GM10266 (cell line): ENCODE results near the gene UBE2R2.
"Not testable (repeated sequence)": the region's sequence is repeated elsewhere in the genome, so short reads cannot be mapped to it uniquely, and the experiment has no call there.

Experiments
- DNase-seq: peaks from one replicate; pipeline ENCODE4 v3.0.0; 2012; ENCODE audit errors: extremely low spot score
- TF ChIP-seq, protein P1 (sequence below): IDR thresholded peaks from 2 replicates; pipeline ENCODE4 v1.5.1; 2012; ENCODE audit warnings: mild to moderate bottlenecking, low read depth; ENCODE audit not compliant: control insufficient read depth, insufficient read depth; ENCODE audit errors: missing control alignments

The UBE2R2 gene

DNA sequence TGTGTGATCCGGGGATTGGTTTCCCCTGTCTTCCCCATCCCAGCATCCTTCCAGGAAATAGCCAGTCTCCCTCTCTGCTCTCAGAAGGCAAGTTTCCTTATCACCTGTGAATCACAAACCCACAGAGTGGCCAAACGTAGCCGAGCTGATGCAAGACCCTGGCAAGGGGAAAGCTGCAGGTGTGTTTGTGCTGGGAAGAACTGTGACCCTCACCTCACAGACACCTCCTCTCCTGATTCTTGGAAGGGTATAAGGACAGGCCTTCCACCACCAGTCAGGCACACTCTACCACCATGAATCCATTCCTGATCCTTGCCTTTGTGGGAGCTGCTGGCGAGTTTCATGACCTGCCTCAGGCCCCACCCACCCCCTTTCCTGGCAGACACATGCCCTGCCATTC, 21.7 kb upstream of the UBE2R2 start, which contains the start of gene PRSS3:
Gene PRSS3, plus strand, starts transcription at position 281 of the 400 bp plus-strand sequence. Its CDS starts 13 bp downstream, at position 294.
- TF ChIP-seq, protein P1, sequence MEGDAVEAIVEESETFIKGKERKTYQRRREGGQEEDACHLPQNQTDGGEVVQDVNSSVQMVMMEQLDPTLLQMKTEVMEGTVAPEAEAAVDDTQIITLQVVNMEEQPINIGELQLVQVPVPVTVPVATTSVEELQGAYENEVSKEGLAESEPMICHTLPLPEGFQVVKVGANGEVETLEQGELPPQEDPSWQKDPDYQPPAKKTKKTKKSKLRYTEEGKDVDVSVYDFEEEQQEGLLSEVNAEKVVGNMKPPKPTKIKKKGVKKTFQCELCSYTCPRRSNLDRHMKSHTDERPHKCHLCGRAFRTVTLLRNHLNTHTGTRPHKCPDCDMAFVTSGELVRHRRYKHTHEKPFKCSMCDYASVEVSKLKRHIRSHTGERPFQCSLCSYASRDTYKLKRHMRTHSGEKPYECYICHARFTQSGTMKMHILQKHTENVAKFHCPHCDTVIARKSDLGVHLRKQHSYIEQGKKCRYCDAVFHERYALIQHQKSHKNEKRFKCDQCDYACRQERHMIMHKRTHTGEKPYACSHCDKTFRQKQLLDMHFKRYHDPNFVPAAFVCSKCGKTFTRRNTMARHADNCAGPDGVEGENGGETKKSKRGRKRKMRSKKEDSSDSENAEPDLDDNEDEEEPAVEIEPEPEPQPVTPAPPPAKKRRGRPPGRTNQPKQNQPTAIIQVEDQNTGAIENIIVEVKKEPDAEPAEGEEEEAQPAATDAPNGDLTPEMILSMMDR, result no peak
- no peak for DNase-seq

DNA sequence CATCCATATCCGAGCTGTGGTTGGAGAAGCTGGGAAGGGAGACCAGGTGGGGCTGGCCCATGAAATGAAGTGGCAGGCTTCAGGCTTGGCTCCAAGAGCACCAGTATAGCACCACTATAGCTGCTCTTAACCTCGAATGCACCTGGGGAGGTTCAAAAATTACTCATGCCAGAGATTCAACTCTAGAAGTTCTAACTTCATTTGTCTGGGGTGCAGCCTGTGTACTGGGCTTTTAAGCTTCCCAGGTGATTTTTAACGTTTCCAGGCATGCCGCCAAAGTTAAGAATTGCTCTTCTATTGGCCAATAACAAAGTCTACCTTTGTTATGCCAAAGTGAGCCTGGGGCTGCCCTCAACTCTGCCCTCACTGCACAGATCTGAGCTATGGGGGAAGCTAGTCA, 21.1 kb upstream of the UBE2R2 start:
- TF ChIP-seq, protein P1, result no peak
- no peak for DNase-seq

DNA sequence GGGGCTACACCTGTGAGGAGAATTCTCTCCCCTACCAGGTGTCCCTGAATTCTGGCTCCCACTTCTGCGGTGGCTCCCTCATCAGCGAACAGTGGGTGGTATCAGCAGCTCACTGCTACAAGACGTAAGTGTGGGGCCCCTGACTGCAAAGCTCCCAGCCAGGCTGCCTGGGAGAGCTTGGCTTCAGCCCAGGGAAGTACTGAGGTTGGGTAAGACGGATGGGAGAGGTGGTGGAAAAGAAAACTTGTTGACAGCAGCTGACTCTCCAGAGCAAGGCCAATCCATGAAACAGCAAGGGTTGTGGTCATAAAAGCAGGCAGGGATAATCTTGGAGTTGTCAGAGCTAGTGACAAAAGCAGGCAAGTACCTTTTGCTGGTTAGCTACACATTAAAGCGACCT, 20.3 kb upstream of the UBE2R2 start:
- DNase-seq, result not testable (repeated sequence)

DNA sequence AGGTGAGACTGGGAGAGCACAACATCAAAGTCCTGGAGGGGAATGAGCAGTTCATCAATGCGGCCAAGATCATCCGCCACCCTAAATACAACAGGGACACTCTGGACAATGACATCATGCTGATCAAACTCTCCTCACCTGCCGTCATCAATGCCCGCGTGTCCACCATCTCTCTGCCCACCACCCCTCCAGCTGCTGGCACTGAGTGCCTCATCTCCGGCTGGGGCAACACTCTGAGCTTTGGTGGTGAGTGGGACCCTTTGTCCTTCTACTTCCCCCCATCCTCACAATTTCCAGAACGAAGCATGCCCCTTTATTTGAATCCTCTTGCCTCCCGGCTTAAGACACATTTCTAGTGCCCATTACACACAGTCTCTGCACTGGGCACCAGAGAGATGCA, 19.1 kb upstream of the UBE2R2 start:
- TF ChIP-seq, protein P1, result no peak
- no peak for DNase-seq

DNA sequence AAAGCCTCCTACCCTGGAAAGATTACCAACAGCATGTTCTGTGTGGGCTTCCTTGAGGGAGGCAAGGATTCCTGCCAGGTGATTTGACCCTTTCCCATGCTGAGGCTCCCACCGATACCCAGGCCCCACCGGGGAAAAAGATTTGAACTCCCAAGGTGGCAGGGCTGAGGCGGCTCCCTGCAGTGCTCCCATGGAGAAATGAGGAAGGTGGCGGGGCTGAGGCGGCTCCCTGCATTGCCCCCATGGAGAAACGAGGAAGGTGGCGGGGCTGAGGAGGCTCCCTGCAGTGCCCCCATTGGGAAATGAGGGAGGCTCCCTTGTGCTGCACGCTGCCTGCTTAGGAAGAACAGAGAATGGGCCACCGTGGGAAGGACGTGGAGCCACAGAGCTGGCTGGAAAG, 18.4 kb upstream of the UBE2R2 start:
- DNase-seq, result no peak
- TF ChIP-seq, protein P1, result no peak

GRCh38 chr9:33799928-33800704, 16.8 kb upstream of the UBE2R2 start:
- DNase-seq, result no peak
- TF ChIP-seq, protein P1, result no peak

DNA sequence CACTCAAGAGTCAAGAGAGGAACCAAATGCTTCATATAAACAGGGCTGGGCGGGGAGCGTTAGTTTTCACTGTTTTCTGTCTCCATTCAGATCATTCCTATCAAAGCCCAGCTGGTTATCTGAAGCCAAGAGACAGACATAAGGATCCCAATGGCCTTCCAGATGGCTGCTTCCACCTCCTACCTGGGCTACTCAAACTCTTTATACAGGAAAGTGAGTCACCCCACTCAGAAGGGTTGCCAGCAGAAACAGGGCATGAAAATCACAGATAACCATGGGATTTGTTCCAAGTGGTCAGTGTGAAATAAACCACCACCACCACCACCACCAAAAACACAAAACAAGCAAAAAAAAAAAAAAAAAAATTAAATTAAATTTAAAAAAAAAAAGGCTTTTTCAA, 16.1 kb upstream of the UBE2R2 start:
- TF ChIP-seq, protein P1, result no peak
- DNase-seq, result no peak

GRCh38 chr9:33801943-33802500, 14.9 kb upstream of the UBE2R2 start:
- not testable (repeated sequence) for DNase-seq

DNA sequence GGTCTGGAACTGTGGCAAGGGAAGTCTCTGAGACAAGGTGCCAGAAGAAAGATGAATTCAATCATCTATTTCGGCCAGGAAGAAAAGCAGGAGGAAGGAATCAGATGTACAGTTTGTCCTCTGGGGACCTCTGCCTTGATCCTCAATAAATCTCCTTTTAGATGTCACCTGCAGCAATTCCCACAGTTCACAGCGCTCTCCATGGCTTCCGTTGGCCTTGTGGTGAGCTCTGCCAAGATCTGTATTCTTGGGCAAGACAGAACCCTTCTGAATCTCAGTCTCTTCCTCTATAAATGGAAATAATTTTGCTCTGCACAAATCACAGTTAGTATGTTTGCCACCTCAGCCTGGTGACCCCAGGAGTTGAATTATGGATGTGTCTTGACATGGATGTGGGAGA, 12.8 kb upstream of the UBE2R2 start:
- DNase-seq, result not testable (repeated sequence)

DNA sequence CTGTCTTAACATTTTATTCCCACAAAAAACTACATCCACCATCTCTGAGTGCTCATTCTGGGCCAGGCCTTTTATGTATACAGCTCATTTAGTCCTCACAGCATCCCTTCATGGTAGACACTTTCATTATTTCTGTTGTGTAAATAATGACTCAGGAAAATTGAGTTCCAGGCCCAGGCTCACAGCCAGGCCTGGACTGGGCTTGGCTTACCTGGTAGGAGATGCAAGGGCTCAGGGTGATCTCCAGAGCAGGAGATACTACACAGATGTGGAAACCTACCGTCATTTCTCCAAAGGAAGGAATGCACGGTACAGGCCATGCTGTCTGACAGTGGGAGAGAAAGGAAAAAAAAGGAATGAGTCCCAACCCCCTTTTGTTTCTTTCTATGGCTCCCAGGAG, 9.8 kb upstream of the UBE2R2 start:
- DNase-seq, result not testable (repeated sequence)

DNA sequence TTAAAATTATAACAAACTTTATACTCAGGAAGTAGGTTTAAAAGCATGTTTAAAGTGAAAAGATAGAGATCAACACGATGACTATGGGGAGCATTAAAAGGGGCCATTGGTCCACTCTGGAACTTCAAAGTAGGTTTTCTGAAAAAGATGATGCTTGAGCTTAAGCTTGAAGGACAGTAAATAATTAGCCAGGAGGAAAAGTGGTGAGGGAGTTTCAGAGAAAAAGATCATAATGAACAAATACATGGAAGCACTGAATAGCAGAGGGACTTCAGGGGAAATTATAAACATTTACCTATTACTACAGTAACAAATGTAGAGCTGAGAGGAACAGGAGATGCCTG, 8.0 kb upstream of the UBE2R2 start:
- DNase-seq, result not testable (repeated sequence)
